Stimulated activated naive B cell treated with anti-CD40 and anti-IgM and Interleukin-4, amounts not matched to agents 10 μg/mL and 1 μg/mL and 100 μg/mL, for 72 hours (primary cell): ENCODE data around the gene AFTPH.

Experiments
- ATAC-seq, 2 donors: fragments of 150-1000 bp; cut with Tn5 transposase; replicated peaks; 2 replicates each; pipeline ENCODE4 v1.10.0; 2021; ENCODE audit warnings: moderate library complexity in 1 of 2
- DNase-seq: peaks from one replicate; pipeline ENCODE4 v3.0.0; 2021
- H3K27ac Mint-ChIP-seq: one replicate; pipeline ENCODE4 v1.8.0; 2022; ENCODE audit warnings: mild to moderate bottlenecking, mixed read lengths
- H3K27me3 Mint-ChIP-seq, 2 donors: one replicate each; pipeline ENCODE4 v1.8.0; 2022; ENCODE audit warnings: mixed read lengths in 2 of 2
- H3K36me3 Mint-ChIP-seq, 2 donors: one replicate each; pipeline ENCODE4 v1.8.0; 2022; ENCODE audit warnings: mixed read lengths in 2 of 2, mild to moderate bottlenecking in 1 of 2
- H3K4me1 Mint-ChIP-seq, 2 donors: one replicate each; pipeline ENCODE4 v1.8.0; 2022; ENCODE audit warnings: mixed read lengths in 2 of 2, mild to moderate bottlenecking in 1 of 2
- H3K4me3 Mint-ChIP-seq, 2 donors: one replicate each; pipeline ENCODE4 v1.8.0; 2022; ENCODE audit warnings: mild to moderate bottlenecking in 2 of 2, mixed read lengths in 2 of 2, moderate library complexity in 1 of 2
- H3K9me3 Mint-ChIP-seq, 2 donors: one replicate each; pipeline ENCODE4 v1.8.0; 2022; ENCODE audit warnings: mixed read lengths in 2 of 2, mild to moderate bottlenecking in 1 of 2

The AFTPH gene

DNA sequence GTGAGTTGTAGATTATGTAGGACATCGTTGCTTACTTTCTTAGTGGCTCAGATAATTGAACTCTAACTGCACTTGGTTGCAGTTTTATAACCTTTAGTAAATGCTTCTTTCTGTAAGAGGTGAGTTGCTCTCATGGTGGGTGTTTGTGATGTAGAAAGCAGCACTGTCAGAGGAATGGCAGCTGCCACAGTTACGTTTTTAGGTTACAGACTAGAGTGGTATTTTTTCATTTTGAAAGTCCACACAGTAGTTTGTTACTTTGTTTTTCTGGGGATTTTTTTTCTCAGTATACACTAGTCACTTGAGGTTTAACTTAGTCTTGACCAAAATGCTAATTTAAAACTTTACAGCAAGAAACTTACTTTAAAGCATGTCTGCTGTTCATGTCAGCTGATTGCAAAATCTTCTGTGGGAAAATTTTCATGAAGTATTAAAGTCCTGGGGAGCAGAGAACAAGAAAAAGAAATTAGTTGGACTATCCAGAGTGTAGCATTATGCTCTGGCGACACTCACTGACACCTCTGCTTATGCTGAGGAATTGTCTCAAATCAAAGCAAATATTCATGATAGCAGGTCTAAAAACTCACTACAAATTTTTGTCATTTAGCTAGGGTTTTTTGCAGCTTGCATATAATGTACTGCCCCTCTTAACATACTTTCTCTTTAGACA lies 14.8 kb downstream of the AFTPH start:
- no peaks in the 10 kb centered on the region for H3K27me3 Mint-ChIP-seq
- no peaks in the 10 kb centered on the region for H3K9me3 Mint-ChIP-seq
- H3K27ac Mint-ChIP-seq: peak overlapping the region; percentile 25
- DNase-seq (no peak), ATAC-seq (peak in 1 of 2 donors; percentile 20)
- H3K4me1 Mint-ChIP-seq: peaks cover 36 to 68% of the 10 kb centered on the region in 2 donors
- H3K36me3 Mint-ChIP-seq: peaks cover 7 to 16% of the 10 kb centered on the region in 2 donors
- H3K4me3 Mint-ChIP-seq: no peak overlapping the region

- no peak overlapping the region for H3K4me3 Mint-ChIP-seq
- peaks cover 9 to 17% of the 10 kb centered on the region in 2 donors for H3K36me3 Mint-ChIP-seq
- no peak for DNase-seq
- peak; percentile 50 to 70 for ATAC-seq
- H3K4me1 Mint-ChIP-seq: peaks cover 35 to 59% of the 10 kb centered on the region in 2 donors
- H3K27me3 Mint-ChIP-seq: no peaks in the 10 kb centered on the region
- H3K27ac Mint-ChIP-seq: no peak overlapping the region
- no peaks in the 10 kb centered on the region for H3K9me3 Mint-ChIP-seq
These were observed 16.5 kb downstream of the AFTPH start for GRCh38 chr2:64540615-64541014.

- no peaks in the 10 kb centered on the region for H3K27me3 Mint-ChIP-seq
- H3K9me3 Mint-ChIP-seq: no peaks in the 10 kb centered on the region
- DNase-seq (no peak), ATAC-seq (no peak)
- H3K4me1 Mint-ChIP-seq: peaks cover 30 to 50% of the 10 kb centered on the region in 2 donors
- H3K27ac Mint-ChIP-seq: peak overlapping the region; percentile 25
- peak overlapping the region in 1 of 2 donors; percentile 31 for H3K4me3 Mint-ChIP-seq
- H3K36me3 Mint-ChIP-seq: peaks cover 5 to 12% of the 10 kb centered on the region in 2 donors
These were observed 17.4 kb downstream of the AFTPH start for GRCh38 chr2:64541547-64541946.

DNA sequence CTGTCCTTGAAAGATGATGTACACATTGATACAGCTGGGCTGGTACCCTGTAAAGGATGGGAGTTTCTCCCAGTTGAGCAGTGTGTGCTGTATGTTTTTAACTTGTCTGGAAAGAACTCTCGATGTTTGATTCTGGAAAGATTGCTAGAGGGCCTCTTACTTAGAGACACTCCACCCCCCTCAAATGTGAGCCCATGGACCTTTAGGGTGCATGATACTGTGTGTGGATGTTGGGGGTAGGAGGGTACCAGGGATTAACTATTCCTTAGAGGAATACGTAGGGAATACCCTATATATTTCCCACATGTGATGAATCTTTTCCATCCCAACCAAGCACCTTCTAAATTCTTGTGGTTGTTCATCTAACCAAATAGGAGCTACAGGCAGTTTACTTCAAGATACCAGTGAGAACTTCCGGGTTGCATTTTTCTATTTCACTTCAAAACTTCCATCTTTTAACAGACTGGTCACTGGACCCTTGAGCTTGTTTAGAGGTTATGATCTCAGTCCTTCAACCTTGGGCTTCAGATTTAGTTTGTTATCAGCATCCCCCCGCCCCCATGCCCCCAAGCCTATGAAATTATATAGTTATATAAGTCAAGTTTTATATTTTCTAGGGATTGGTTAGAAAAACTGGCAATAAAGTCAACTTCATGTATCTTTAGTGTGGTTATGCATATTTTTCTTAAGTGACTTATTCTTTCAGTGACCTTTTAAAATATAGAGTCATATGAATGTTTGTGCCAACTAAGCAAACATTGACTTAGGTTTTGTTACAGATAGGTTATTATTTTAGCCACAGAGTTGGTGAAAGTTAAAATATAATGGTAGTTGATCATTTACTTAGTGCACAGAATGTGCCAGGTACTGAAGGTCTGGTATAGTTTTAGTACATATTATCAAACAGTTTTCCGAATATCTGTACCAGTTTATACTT lies 18.2 kb downstream of the AFTPH start:
- Mint-ChIP-seq H3K4me3 (peak overlapping the region in 1 of 2 donors; percentile 31), H3K27me3 (no peaks in the 10 kb centered on the region), H3K4me1 (peaks cover 30 to 48% of the 10 kb centered on the region in 2 donors), H3K36me3 (peaks cover 8 to 16% of the 10 kb centered on the region in 2 donors), H3K9me3 (no peaks in the 10 kb centered on the region), H3K27ac (peak overlapping the region; percentile 25)
- ATAC-seq: peak; percentile 14 to 19
- no peak for DNase-seq

DNA sequence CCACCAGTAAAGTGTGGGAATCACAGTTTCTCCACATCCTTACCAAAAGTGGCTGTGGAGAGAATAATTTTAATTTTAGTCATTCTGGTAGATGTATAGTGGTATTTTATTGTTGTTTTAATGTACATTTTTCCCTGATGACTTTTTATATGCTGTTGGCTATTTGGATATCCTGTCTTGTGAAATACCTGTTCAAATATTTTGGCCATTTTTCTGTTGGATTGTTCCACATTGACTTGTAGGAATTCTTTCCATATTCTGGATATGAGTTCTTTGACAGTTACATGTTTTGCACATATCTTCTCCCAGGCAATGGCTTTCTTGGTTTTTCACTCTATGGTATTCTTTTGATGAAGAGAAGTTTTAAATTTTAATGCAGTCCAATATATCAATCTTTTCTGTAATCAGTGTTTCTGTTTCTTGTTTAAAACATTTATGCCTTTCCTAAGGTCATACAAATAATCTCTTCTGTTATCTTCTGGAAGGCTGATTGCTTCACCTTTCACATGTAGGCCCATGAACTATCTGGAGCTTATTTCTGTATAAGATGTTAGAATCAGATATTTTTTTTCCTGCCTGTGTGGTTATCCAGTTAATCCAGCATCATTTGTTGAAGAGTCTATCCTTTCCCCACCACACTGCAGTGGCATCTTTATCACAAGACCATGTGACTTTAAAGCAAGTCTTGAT lies 19.0 kb downstream of the AFTPH start:
- ATAC-seq (no peak), DNase-seq (no peak)
- Mint-ChIP-seq H3K27me3 (no peaks in the 10 kb centered on the region), H3K4me1 (peaks cover 30 to 49% of the 10 kb centered on the region in 2 donors), H3K36me3 (peaks cover 10 to 16% of the 10 kb centered on the region in 2 donors), H3K9me3 (no peaks in the 10 kb centered on the region), H3K27ac (peak overlapping the region; percentile 26), H3K4me3 (no peak overlapping the region)

GRCh38 chr2:64548761-64549160 lies 24.6 kb downstream of the AFTPH start:
- ATAC-seq (no peak), DNase-seq (no peak)
- no peaks in the 10 kb centered on the region for H3K27me3 Mint-ChIP-seq
- H3K4me1 Mint-ChIP-seq: peaks cover 16 to 18% of the 10 kb centered on the region in 2 donors
- no peaks in the 10 kb centered on the region for H3K9me3 Mint-ChIP-seq
- H3K36me3 Mint-ChIP-seq: peaks cover 20 to 30% of the 10 kb centered on the region in 2 donors
- H3K4me3 Mint-ChIP-seq: no peak overlapping the region
- peak overlapping the region; percentile 51 for H3K27ac Mint-ChIP-seq

GRCh38 chr2:64550042-64550441 lies 25.9 kb downstream of the AFTPH start:
- peak overlapping the region; percentile 20 for H3K27ac Mint-ChIP-seq
- H3K4me1 Mint-ChIP-seq: peaks cover 10 to 14% of the 10 kb centered on the region in 2 donors
- DNase-seq (no peak), ATAC-seq (no peak)
- H3K36me3 Mint-ChIP-seq: peaks cover 20 to 30% of the 10 kb centered on the region in 2 donors
- no peaks in the 10 kb centered on the region for H3K27me3 Mint-ChIP-seq
- no peak overlapping the region for H3K4me3 Mint-ChIP-seq
- H3K9me3 Mint-ChIP-seq: no peaks in the 10 kb centered on the region

- Mint-ChIP-seq H3K27me3 (no peaks in the 10 kb centered on the region), H3K27ac (peak overlapping the region; percentile 31), H3K36me3 (peaks cover 20 to 30% of the 10 kb centered on the region in 2 donors), H3K9me3 (no peaks in the 10 kb centered on the region), H3K4me1 (peaks cover 14 to 15% of the 10 kb centered on the region in 2 donors), H3K4me3 (no peak overlapping the region)
- DNase-seq (no peak), ATAC-seq (no peak)
These were observed 27.7 kb downstream of the AFTPH start for GRCh38 chr2:64551851-64552250.

DNA sequence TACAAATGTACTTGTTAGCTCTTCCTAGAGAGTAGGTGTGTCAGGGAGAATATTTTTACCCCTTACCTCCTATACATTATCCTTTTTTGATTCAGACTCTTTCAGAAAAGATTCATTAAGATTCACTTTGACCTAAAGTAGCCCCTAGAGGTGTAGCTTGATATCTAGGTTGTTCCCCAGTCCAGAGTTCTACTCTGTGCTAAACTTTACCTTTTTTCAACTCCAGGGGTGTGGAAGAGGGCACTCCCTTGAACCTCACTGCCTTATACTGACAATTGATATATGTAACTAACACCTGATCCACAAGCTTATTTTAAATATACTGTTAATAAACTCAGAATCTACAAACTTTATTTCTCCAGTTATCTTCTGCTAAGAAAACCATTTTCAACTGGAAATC lies 30.0 kb downstream of the AFTPH start:
- H3K4me3 Mint-ChIP-seq: no peak overlapping the region
- peaks cover 10 to 12% of the 10 kb centered on the region in 2 donors for H3K4me1 Mint-ChIP-seq
- H3K36me3 Mint-ChIP-seq: peaks cover 17 to 30% of the 10 kb centered on the region in 2 donors
- no peaks in the 10 kb centered on the region for H3K9me3 Mint-ChIP-seq
- ATAC-seq: no peak
- DNase-seq: no peak
- H3K27ac Mint-ChIP-seq: no peak overlapping the region
- no peaks in the 10 kb centered on the region for H3K27me3 Mint-ChIP-seq

- Mint-ChIP-seq H3K4me1 (peaks cover 10 to 24% of the 10 kb centered on the region in 2 donors), H3K9me3 (no peaks in the 10 kb centered on the region), H3K27ac (no peak overlapping the region), H3K36me3 (peaks cover 9 to 18% of the 10 kb centered on the region in 2 donors), H3K4me3 (no peak overlapping the region), H3K27me3 (no peaks in the 10 kb centered on the region)
- DNase-seq (no peak), ATAC-seq (no peak)
These were observed 34.4 kb downstream of the AFTPH start for GRCh38 chr2:64558445-64559081.

GRCh38 chr2:64562148-64562784 lies 38.1 kb downstream of the AFTPH start:
- Mint-ChIP-seq H3K9me3 (no peaks in the 10 kb centered on the region), H3K4me3 (no peak overlapping the region), H3K27ac (peak overlapping the region; percentile 56), H3K36me3 (peaks cover 7 to 22% of the 10 kb centered on the region in 2 donors), H3K27me3 (no peaks in the 10 kb centered on the region), H3K4me1 (peaks cover 14 to 31% of the 10 kb centered on the region in 2 donors)
- DNase-seq (no peak), ATAC-seq (peak; percentile 43 to 44)

DNA sequence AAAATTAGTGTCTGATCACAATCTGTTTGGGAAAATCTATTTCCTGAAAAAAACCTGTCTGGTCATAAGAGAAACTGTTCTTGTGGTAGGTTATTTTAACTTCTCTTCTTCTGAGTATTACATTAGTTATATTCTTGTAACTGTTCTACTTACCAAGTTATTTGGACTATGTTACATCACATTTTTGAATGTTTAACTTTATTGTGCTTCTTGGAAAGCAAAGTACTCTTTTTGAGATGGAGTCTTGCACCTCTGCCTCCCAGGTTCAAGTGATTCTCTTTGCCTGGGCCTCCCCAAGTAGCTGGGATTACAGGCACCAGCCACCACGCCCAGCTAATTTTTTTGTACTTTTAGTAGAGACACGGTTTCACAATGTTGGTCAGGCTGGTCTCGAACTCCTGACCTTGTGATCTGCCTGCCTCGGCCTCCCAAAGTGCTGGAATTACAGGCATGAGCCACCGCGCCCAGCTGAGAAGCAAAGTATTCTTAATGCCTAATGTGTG lies 39.4 kb downstream of the AFTPH start:
- peaks cover 14 to 37% of the 10 kb centered on the region in 2 donors for H3K4me1 Mint-ChIP-seq
- H3K4me3 Mint-ChIP-seq: no peak overlapping the region
- no peaks in the 10 kb centered on the region for H3K9me3 Mint-ChIP-seq
- no peak for DNase-seq
- peaks cover 11 to 26% of the 10 kb centered on the region in 2 donors for H3K36me3 Mint-ChIP-seq
- H3K27me3 Mint-ChIP-seq: no peaks in the 10 kb centered on the region
- H3K27ac Mint-ChIP-seq: no peak overlapping the region
- ATAC-seq: no peak

DNA sequence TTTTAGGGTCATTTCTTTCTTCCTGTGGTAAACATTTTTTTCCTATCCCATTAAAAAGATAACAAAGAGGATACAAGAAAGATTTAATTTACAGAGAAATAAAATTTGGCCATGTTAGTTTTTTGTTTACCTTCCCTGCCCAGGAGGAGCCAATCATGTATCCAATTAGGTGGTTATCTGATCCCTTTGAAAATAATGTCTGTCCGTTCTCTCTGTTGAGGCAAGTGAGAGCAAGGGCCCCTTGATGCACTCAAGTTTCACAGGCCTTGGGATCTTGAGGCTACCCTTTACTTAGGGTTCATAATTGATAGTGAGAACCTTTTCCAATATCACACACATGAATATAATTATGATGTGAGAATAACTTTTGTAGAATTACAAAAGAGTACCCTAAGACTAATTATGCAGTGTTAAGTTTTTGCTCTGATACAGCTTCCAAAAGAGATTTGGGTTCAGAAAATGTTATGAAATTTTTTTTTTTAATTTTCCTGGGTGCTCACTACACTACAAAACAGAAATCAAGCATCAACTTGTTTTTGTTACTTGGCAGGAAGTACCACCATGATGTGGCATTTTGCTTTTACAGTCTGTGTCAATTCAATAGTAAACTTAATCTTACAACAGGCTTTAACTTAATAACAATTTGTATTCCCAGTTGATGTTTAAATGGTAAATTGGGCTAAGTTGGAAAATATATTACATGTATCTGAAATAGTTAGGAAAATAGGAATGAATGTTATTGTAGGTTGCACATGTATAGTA lies 42.0 kb downstream of the AFTPH start:
- Mint-ChIP-seq H3K4me3 (no peak overlapping the region), H3K9me3 (no peaks in the 10 kb centered on the region), H3K27ac (peak overlapping the region; percentile 71), H3K4me1 (peaks cover 9 to 31% of the 10 kb centered on the region in 2 donors), H3K27me3 (no peaks in the 10 kb centered on the region), H3K36me3 (peaks cover 7 to 14% of the 10 kb centered on the region in 2 donors)
- DNase-seq (no peak), ATAC-seq (no peak)
